Astrocyte (in vitro differentiated cells and primary cell): ENCODE results near the gene CABP2. TPM values are rescaled to one million over a fixed set of nuclear protein-coding genes. Genes with fewer than 3 reads are reported as not detected.
"Not testable (repeated sequence)": the region's sequence is repeated elsewhere in the genome, so short reads cannot be mapped to it uniquely, and the experiment has no call there.

Experiments used
- DNase-seq: peaks from one replicate; pipeline ENCODE4 v3.0.0-alpha.2; 2010; ENCODE audit warnings: low read depth
- FAIRE-seq: peaks from 2 replicates; lab custom pipeline; 2011; peaks lifted over from hg19 to GRCh38; lab: Jason Lieb, UNC
- H2AFZ ChIP-seq: 2 replicates; pipeline ENCODE4 v1.6.0; 2012; ENCODE audit warnings: low read depth, low read length, inconsistent platforms
- H3K27ac ChIP-seq: 2 replicates; pipeline ENCODE4 v1.5.1; 2011; ENCODE audit warnings: low read depth, low read length, inconsistent platforms
- H3K27me3 ChIP-seq: 2 replicates; pipeline ENCODE4 v1.6.0; 2011; ENCODE audit warnings: low read length, inconsistent platforms; ENCODE audit not compliant: insufficient read depth
- H3K36me3 ChIP-seq: 2 replicates; pipeline ENCODE4 v1.5.1; 2011; ENCODE audit warnings: low read length, inconsistent platforms; ENCODE audit not compliant: insufficient read depth
- H3K4me1 ChIP-seq: 2 replicates; pipeline ENCODE4 v1.5.1; 2011; ENCODE audit warnings: low read length, inconsistent platforms; ENCODE audit not compliant: insufficient read depth
- H3K4me2 ChIP-seq: 2 replicates; pipeline ENCODE4 v1.6.0; 2012; ENCODE audit warnings: low read length, inconsistent platforms
- H3K4me3 ChIP-seq: 2 replicates; pipeline ENCODE4 v1.5.1; 2011; ENCODE audit warnings: low read depth, mild to moderate bottlenecking, low read length, inconsistent platforms; ENCODE audit not compliant: insufficient read depth
- H3K79me2 ChIP-seq: 2 replicates; pipeline ENCODE4 v1.6.0; 2012; ENCODE audit warnings: mild to moderate bottlenecking, low read length, inconsistent platforms; ENCODE audit not compliant: insufficient read depth
- H3K9ac ChIP-seq: 2 replicates; pipeline ENCODE4 v1.6.0; 2012; ENCODE audit warnings: mild to moderate bottlenecking, low read length, inconsistent platforms
- H3K9me3 ChIP-seq: 2 replicates; pipeline ENCODE4 v1.5.1; 2012; ENCODE audit warnings: low read depth, mild to moderate bottlenecking, low read length, inconsistent platforms; ENCODE audit not compliant: insufficient read depth
- H4K20me1 ChIP-seq: 2 replicates; pipeline ENCODE4 v1.6.0; 2012; ENCODE audit warnings: low read length, inconsistent platforms; ENCODE audit not compliant: insufficient read depth
- H3K27ac Mint-ChIP-seq: one replicate; pipeline ENCODE4 v1.8.0; 2021; ENCODE audit warnings: mild to moderate bottlenecking, mixed read lengths; ENCODE audit not compliant: unreplicated experiment
- H3K27me3 Mint-ChIP-seq: one replicate; pipeline ENCODE4 v1.8.0; 2021; ENCODE audit warnings: low read depth, mixed read lengths; ENCODE audit not compliant: unreplicated experiment
- H3K36me3 Mint-ChIP-seq: one replicate; pipeline ENCODE4 v1.8.0; 2021; ENCODE audit warnings: low read depth, mixed read lengths; ENCODE audit not compliant: unreplicated experiment
- H3K4me1 Mint-ChIP-seq: one replicate; pipeline ENCODE4 v1.8.0; 2021; ENCODE audit warnings: low read depth, mixed read lengths; ENCODE audit not compliant: unreplicated experiment
- H3K4me3 Mint-ChIP-seq: one replicate; pipeline ENCODE4 v1.8.0; 2021; ENCODE audit warnings: mild to moderate bottlenecking, moderate library complexity, mixed read lengths; ENCODE audit not compliant: unreplicated experiment
- H3K9me3 Mint-ChIP-seq: one replicate; pipeline ENCODE4 v1.8.0; 2021; ENCODE audit warnings: mild to moderate bottlenecking, mixed read lengths; ENCODE audit not compliant: unreplicated experiment
- EZH2 ChIP-seq: IDR thresholded peaks from 2 replicates; pipeline ENCODE4 v1.6.1; 2012; ENCODE audit warnings: mild to moderate bottlenecking, low read length, inconsistent platforms; ENCODE audit not compliant: insufficient read depth
- total RNA-seq: library from RNA; stranded (reverse); gene quantifications from 2 replicates; pipeline ENCODE4 v1.2.1, GENCODE V29; 2021
- TF ChIP-seq, protein P1 (sequence below): IDR thresholded peaks from 2 replicates; pipeline ENCODE4 v1.5.1; 2011; ENCODE audit warnings: low read depth, mild to moderate bottlenecking, inconsistent platforms, low read length, moderate library complexity; ENCODE audit not compliant: insufficient read depth

Gene CABP2
- total RNA-seq, 1 donor from 2014 or later = not detected

DNA sequence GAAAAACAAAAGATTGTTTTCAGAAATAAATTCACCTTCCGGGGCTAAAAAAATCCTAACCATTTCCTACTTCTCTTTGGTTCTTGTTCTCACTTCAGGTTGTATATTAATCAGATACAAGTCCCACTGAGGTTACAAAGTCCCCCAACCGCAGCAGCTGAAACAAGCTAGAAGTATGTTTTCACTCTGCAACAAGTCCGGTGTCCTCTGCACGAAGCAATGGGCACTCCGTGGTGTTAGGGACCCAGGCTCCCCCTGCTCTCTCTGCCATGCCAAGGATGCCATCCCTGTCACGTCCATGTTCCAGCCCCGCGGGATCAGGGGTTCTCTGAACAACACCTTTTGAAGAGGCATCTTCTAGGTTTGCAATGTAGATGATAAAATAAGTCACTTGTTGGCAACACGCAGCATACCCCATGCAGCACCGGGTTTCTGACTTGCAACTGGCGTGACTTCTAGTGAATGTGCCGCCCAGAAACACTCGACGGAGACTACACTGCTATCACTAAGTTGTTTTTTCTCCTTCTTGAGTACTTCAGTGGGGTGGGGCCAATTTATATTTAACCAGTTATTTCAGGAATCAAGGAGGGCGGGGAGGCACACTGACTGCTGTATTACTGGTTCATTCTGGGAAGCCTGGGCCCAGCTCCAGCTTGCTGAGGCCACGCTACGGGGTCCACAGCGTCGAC is 35.0 kb upstream of the CABP2 start:
- H3K36me3 Mint-ChIP-seq = no peaks in the 10 kb centered on the region
- Histone ChIP-seq H3K9me3 (no peaks in the 10 kb centered on the region), H2AFZ (no peak overlapping the region), H3K4me2 (no peak overlapping the region), H3K4me3 (no peak overlapping the region), H3K27ac (no peak overlapping the region), H3K36me3 (no peaks in the 10 kb centered on the region), H3K79me2 (no peaks in the 10 kb centered on the region), H3K27me3 (no peaks in the 10 kb centered on the region), H3K4me1 (peaks cover 10% of the 10 kb centered on the region), H3K9ac (no peak overlapping the region), H4K20me1 (no peaks in the 10 kb centered on the region)
- no peak overlapping the region for H3K27ac Mint-ChIP-seq
- peaks cover 4% of the 10 kb centered on the region for H3K9me3 Mint-ChIP-seq
- TF ChIP-seq, protein P1, sequence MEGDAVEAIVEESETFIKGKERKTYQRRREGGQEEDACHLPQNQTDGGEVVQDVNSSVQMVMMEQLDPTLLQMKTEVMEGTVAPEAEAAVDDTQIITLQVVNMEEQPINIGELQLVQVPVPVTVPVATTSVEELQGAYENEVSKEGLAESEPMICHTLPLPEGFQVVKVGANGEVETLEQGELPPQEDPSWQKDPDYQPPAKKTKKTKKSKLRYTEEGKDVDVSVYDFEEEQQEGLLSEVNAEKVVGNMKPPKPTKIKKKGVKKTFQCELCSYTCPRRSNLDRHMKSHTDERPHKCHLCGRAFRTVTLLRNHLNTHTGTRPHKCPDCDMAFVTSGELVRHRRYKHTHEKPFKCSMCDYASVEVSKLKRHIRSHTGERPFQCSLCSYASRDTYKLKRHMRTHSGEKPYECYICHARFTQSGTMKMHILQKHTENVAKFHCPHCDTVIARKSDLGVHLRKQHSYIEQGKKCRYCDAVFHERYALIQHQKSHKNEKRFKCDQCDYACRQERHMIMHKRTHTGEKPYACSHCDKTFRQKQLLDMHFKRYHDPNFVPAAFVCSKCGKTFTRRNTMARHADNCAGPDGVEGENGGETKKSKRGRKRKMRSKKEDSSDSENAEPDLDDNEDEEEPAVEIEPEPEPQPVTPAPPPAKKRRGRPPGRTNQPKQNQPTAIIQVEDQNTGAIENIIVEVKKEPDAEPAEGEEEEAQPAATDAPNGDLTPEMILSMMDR = no peak
- TF ChIP-seq EZH2 = no peak
- FAIRE-seq (no peak), DNase-seq (peak; percentile 9)
- H3K4me3 Mint-ChIP-seq = no peak overlapping the region
- H3K4me1 Mint-ChIP-seq = peaks cover 12% of the 10 kb centered on the region
- H3K27me3 Mint-ChIP-seq = no peaks in the 10 kb centered on the region

DNA sequence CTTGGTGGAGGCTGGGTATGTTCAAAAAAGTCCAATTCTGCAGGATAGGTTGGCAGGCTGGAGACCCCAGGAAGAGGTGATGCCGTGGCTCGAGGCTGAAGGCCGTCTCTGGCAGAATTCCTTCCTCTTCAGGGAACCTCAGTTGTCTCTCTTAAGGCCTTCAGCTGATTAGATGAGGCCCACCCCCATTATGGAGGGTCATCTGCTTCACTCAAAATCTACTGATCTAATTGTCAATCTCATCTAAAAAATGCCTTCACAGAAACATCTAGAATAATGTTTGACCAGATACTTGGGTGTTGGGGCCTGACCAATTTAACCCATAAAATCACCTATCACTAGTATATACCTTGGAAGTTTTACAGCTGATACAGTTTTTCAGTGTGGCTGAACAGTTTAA is 33.0 kb upstream of the CABP2 start:
- no peaks in the 10 kb centered on the region for H3K79me2 ChIP-seq
- no peak overlapping the region for H3K4me2 ChIP-seq
- no peak overlapping the region for H3K4me3 Mint-ChIP-seq
- H3K36me3 Mint-ChIP-seq = no peaks in the 10 kb centered on the region
- H3K4me3 ChIP-seq = no peak overlapping the region
- no peak for FAIRE-seq
- no peak overlapping the region for H2AFZ ChIP-seq
- no peaks in the 10 kb centered on the region for H4K20me1 ChIP-seq
- peaks cover 4% of the 10 kb centered on the region for H3K27me3 Mint-ChIP-seq
- H3K27me3 ChIP-seq = no peaks in the 10 kb centered on the region
- TF ChIP-seq, protein P1 = no peak
- TF ChIP-seq EZH2 = no peak
- DNase-seq = no peak
- no peak overlapping the region for H3K27ac Mint-ChIP-seq
- no peak overlapping the region for H3K9ac ChIP-seq
- no peaks in the 10 kb centered on the region for H3K9me3 ChIP-seq
- no peaks in the 10 kb centered on the region for H3K4me1 ChIP-seq
- H3K36me3 ChIP-seq = no peaks in the 10 kb centered on the region
- H3K27ac ChIP-seq = no peak overlapping the region
- H3K9me3 Mint-ChIP-seq = peaks cover 8% of the 10 kb centered on the region
- no peaks in the 10 kb centered on the region for H3K4me1 Mint-ChIP-seq

DNA sequence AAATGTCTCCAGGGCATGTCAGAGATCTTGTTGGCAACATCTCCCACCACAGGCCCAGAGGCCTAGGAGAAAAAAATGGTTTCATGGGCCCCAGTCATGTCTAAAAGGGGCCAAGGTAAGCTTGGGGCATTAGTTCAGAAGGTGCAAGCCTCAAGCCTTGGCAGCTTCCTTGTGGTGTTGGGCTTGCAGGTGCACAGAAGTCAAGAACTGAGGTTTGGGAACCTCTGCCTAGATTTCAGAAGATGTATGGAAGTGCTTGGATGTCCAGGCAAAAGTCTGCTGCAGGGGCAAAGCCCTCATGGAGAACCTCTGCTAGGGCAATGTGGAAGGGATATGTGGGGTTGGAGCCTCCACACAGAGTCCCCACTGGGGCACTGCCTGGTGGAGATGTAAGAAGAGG is 28.5 kb upstream of the CABP2 start:
- not testable (repeated sequence) for H3K27ac Mint-ChIP-seq, DNase-seq, H3K27ac ChIP-seq, H2AFZ ChIP-seq, H3K36me3 Mint-ChIP-seq, H3K4me2 ChIP-seq, H3K9ac ChIP-seq, FAIRE-seq, H3K9me3 ChIP-seq, H3K4me3 Mint-ChIP-seq, H3K4me3 ChIP-seq, H3K4me1 ChIP-seq, H3K27me3 Mint-ChIP-seq, H3K79me2 ChIP-seq, H3K4me1 Mint-ChIP-seq, H3K36me3 ChIP-seq, H3K27me3 ChIP-seq, H4K20me1 ChIP-seq
- H3K9me3 Mint-ChIP-seq = peaks cover 17% of the 10 kb centered on the region
